GM12878 (cell line): ENCODE results near the gene F3. TPM values are rescaled to one million over a fixed set of nuclear protein-coding genes. Genes with fewer than 3 reads are reported as not detected.

Experiments
- ATAC-seq: fragments of 200-7000 bp; cut with Tn5 transposase; 3 replicates; pipeline ENCODE4 v1.9.1; 2020; ENCODE audit warnings: mild to moderate bottlenecking, moderate library complexity
- BruUV-seq: library from RNA; stranded (reverse); fragments of 400-500 nt; replicated peaks from 2 replicates; lab custom pipeline; 2021; lab: Mats Ljungman, UMichigan
- CTCF ChIA-PET: fragments of 300-600 bp; sonication (Branson Sonifier 250); formaldehyde crosslinking; extraction: SDS; loops from one replicate; lab custom pipeline; 2021; ENCODE audit warnings: inconsistent platforms; lab: Yijun Ruan, JAX
- POLR2A ChIA-PET: fragments of 350-600 bp; formaldehyde crosslinking; extraction: SDS; loops from one replicate; lab custom pipeline; 2021; ENCODE audit warnings: inconsistent platforms; lab: Charles Lee
- RAD21 ChIA-PET: fragments of 300-600 bp; sonication (Branson Sonifier 250); formaldehyde crosslinking; loops from one replicate; lab custom pipeline; 2023; ENCODE audit warnings: antibody characterized with exemption; ENCODE audit not compliant: unreplicated experiment; lab: Charles Lee
- SMC1A ChIA-PET: fragments of 300-600 bp; sonication (Branson Sonifier 250); formaldehyde crosslinking; loops from one replicate; lab custom pipeline; 2023; ENCODE audit not compliant: unreplicated experiment, uncharacterized antibody; lab: Charles Lee
- DNase-seq: peaks from one replicate; pipeline ENCODE4 v3.0.0-alpha.2; 2011; ENCODE audit warnings: low read depth, low spot score
- FAIRE-seq: peaks from 3 replicates; lab custom pipeline; 2011; peaks lifted over from hg19 to GRCh38; lab: Jason Lieb, UNC
- H2AFZ ChIP-seq: 2 replicates; pipeline ENCODE4 v1.6.0; 2011; ENCODE audit warnings: low read depth, low read length, control low read depth; ENCODE audit not compliant: control insufficient read depth
- H3K27ac ChIP-seq: 2 replicates; pipeline ENCODE4 v1.5.1; 2011; ENCODE audit warnings: control low read depth; ENCODE audit not compliant: control insufficient read depth, insufficient read depth
- H3K27me3 ChIP-seq, 2 experiments: replicated peaks in 1 of 2; 2 replicates each; pipeline versions ENCODE4 v1.6.0 to v1.6.1; 2011; ENCODE audit warnings: low read length in 1 of 2; ENCODE audit not compliant: control insufficient read depth in 2 of 2, insufficient read depth in 2 of 2
- H3K36me3 ChIP-seq, 2 experiments: 2 replicates each; pipeline ENCODE4 v1.5.1; 2011; ENCODE audit warnings: low read length in 1 of 2; ENCODE audit not compliant: control insufficient read depth in 2 of 2, insufficient read depth in 2 of 2
- H3K4me1 ChIP-seq: 2 replicates; pipeline ENCODE4 v1.6.1; 2011; ENCODE audit warnings: mild to moderate bottlenecking, low read length, moderate library complexity, mixed read lengths; ENCODE audit not compliant: control insufficient read depth, insufficient read depth
- H3K4me2 ChIP-seq: 2 replicates; pipeline ENCODE4 v1.6.0; 2011; ENCODE audit warnings: control low read depth; ENCODE audit not compliant: control insufficient read depth, insufficient read depth
- H3K4me3 ChIP-seq: fragments of 200-600 bp; sonication (generic); 2 replicates; pipeline ENCODE4 v1.5.1; 2016
- H3K79me2 ChIP-seq: 2 replicates; pipeline ENCODE4 v1.6.0; 2011; ENCODE audit warnings: low read length; ENCODE audit not compliant: control insufficient read depth, insufficient read depth
- H3K9ac ChIP-seq: 2 replicates; pipeline ENCODE4 v1.8.0; 2011; ENCODE audit warnings: low read length, control low read depth, mixed read lengths; ENCODE audit not compliant: control insufficient read depth, insufficient read depth
- H3K9me3 ChIP-seq: replicated peaks from 3 replicates; pipeline ENCODE4 v1.5.1; 2011; ENCODE audit warnings: mild to moderate bottlenecking, low read length; ENCODE audit not compliant: control insufficient read depth, insufficient read depth
- H4K20me1 ChIP-seq: 2 replicates; pipeline ENCODE4 v1.6.0; 2011; ENCODE audit not compliant: control insufficient read depth, insufficient read depth
- DPF2 ChIP-seq: fragments of 450-650 bp; IDR thresholded peaks from 2 replicates; pipeline ENCODE4 v1.6.1; 2017; ENCODE audit warnings: mild to moderate bottlenecking
- E4F1 ChIP-seq: fragments of 450-650 bp; IDR thresholded peaks from 2 replicates; pipeline ENCODE4 v1.6.1; 2018; ENCODE audit warnings: borderline replicate concordance, mild to moderate bottlenecking; ENCODE audit not compliant: partially characterized antibody
- MTA3 ChIP-seq: IDR thresholded peaks from 2 replicates; pipeline ENCODE4 v1.6.1; 2012; ENCODE audit warnings: low read length, inconsistent platforms, borderline replicate concordance
- NFYA ChIP-seq: IDR thresholded peaks from 2 replicates; pipeline ENCODE4 v1.6.1; 2011; ENCODE audit warnings: low read depth, mild to moderate bottlenecking, low read length, improper control_type of control experiment, borderline replicate concordance
- NKRF ChIP-seq: fragments of 450-650 bp; conservative IDR thresholded peaks from 2 replicates; pipeline ENCODE4 v1.6.1; 2017; ENCODE audit warnings: mild to moderate bottlenecking, moderate library complexity
- RAD51 ChIP-seq: fragments of 450-650 bp; IDR thresholded peaks from 2 replicates; pipeline ENCODE4 v1.6.1; 2016; ENCODE audit warnings: moderate library complexity, mild to moderate bottlenecking, inconsistent platforms
- SKIL ChIP-seq: fragments of 450-650 bp; IDR thresholded peaks from 2 replicates; pipeline ENCODE4 v1.6.1; 2017; ENCODE audit warnings: mild to moderate bottlenecking, low read depth, inconsistent platforms; ENCODE audit not compliant: poor library complexity, severe bottlenecking
- SMC3 ChIP-seq: IDR thresholded peaks from 2 replicates; pipeline ENCODE4 v1.6.1; 2011; ENCODE audit warnings: low read length, improper control_type of control experiment, borderline replicate concordance
- ZNF24 ChIP-seq: fragments of 450-650 bp; IDR thresholded peaks from 2 replicates; pipeline ENCODE4 v1.6.1; 2017; ENCODE audit warnings: antibody characterized with exemption, mild to moderate bottlenecking
- WGBS: methylation state at CpG from one replicate; pipeline ENCODE4 v1.1.6; 2016; ENCODE audit warnings: low lambda C conversion rate; ENCODE audit not compliant: insufficient replicate concordance, insufficient coverage; ENCODE audit errors: missing lambda C conversion rate; 5-methylcytosine and 5-hydroxymethylcytosine counted together
- in situ Hi-C: fragments of 300-500 bp; cut with MboI; formaldehyde crosslinking; loops from 9 replicates; pipeline ENCODE4 v1.14.3; 2018; ENCODE audit warnings: mixed read lengths
- intact Hi-C: fragments of 100-400 bp; cut with micrococcal nuclease; formaldehyde crosslinking; loops from one replicate; pipeline ENCODE4 v1.14.2; 2022; ENCODE audit not compliant: unreplicated experiment
- polyA plus RNA-seq, 11 experiments: library from polyadenylated mRNA; depleted of rRNA in 4 of 11; unstranded in 6 of 11; stranded (reverse) in 5 of 11; fragments of >200 nt; fragmentation: Nextera tagmentation in 4 of 11; fragmentation: Illumina TruSeq in 1 of 11; extraction: Ambion mirVana in 4 of 11; extraction: Trizol in 1 of 11; gene quantifications; 1 replicate in 1 of 11; 2 replicates in 10 of 11; pipeline versions ENCODE4 v1.2.1 to v1.2.3, GENCODE V29; 2011 to 2016; ENCODE audit warnings: inconsistent platforms in 2 of 11, missing spikeins in 2 of 11, low read depth in 1 of 11
- total RNA-seq, 4 experiments: library from RNA; depleted of rRNA in 3 of 4; stranded (reverse); fragments of >200 nt in 3 of 4; fragmentation: Illumina TruSeq in 1 of 4; extraction: Trizol in 1 of 4; gene quantifications; 2 replicates each; pipeline versions ENCODE4 v1.2.1 to v1.2.3, GENCODE V29; 2013 to 2021

F3 gene
- total and polyA plus RNA-seq, 10 of the 15 experiments (the other 5 are each of a cell fraction or from before 2014, with no cell fraction given), result 0.18 to 0.33 TPM; not detected in 8

GRCh38 chr1:94529416-94529815, 12.1 kb downstream of the F3 start:
- SMC1A ChIA-PET, result interaction anchor here (0.7 to 1.5 kb wide), 3 partner anchors 13 to 172 kb away, joined by 3 to 5 read pairs (median 3); no protein-coding TSS in a partner anchor
- Histone ChIP-seq H3K9ac (no peak overlapping the region), H3K79me2 (no peaks in the 10 kb centered on the region), H4K20me1 (no peaks in the 10 kb centered on the region), H3K4me1 (no peaks in the 10 kb centered on the region), H3K27ac (no peak overlapping the region), H3K36me3 (no peaks in the 10 kb centered on the region), H2AFZ (no peak overlapping the region), H3K4me2 (no peak overlapping the region), H3K4me3 (no peak overlapping the region), H3K9me3 (no peaks in the 10 kb centered on the region), H3K27me3 (no peaks in the 10 kb centered on the region)
- FAIRE-seq (no peak), ATAC-seq (no peak), DNase-seq (no peak)
- intact Hi-C loops, result no loop called here
- no TSS peak for BruUV-seq
- in situ Hi-C loops, result no loop called here
- TF ChIP-seq MTA3, result no peak
- CTCF ChIA-PET, result interaction anchor here (1.2 to 3.3 kb wide), 2 partner anchors 13 to 276 kb away, joined by 5 to 10 read pairs; no protein-coding TSS in a partner anchor
- 91% methylated on average over 2 of the region's 2 CpGs for WGBS
- POLR2A ChIA-PET, result no interaction called here
- RAD21 ChIA-PET, result no interaction called here

GRCh38 chr1:94528826-94529225, 12.7 kb downstream of the F3 start:
- no peak overlapping the region for H3K9ac ChIP-seq
- SMC1A ChIA-PET, result interaction anchor here (0.7 to 1.5 kb wide), 3 partner anchors 12 to 173 kb away, joined by 3 to 5 read pairs (median 3); no protein-coding TSS in a partner anchor
- in situ Hi-C loops (no loop called here), intact Hi-C loops (no loop called here)
- POLR2A ChIA-PET, result no interaction called here
- no peak for FAIRE-seq
- H3K4me1 ChIP-seq, result no peaks in the 10 kb centered on the region
- BruUV-seq, result no TSS peak
- WGBS, result 55% methylated on average over 5 of the region's 5 CpGs
- no peak overlapping the region for H3K27ac ChIP-seq
- RAD21 ChIA-PET, result no interaction called here
- no peaks in the 10 kb centered on the region for H3K79me2 ChIP-seq
- no peak overlapping the region for H2AFZ ChIP-seq
- no peaks in the 10 kb centered on the region for H4K20me1 ChIP-seq
- no peak overlapping the region for H3K4me3 ChIP-seq
- no peaks in the 10 kb centered on the region for H3K9me3 ChIP-seq
- no peak for ATAC-seq
- no peaks in the 10 kb centered on the region for H3K36me3 ChIP-seq
- no peak overlapping the region for H3K4me2 ChIP-seq
- H3K27me3 ChIP-seq, result no peaks in the 10 kb centered on the region
- DNase-seq, result no peak
- CTCF ChIA-PET, result interaction anchor here (1.2 to 3.3 kb wide), 2 partner anchors 13 to 277 kb away, joined by 5 to 10 read pairs; no protein-coding TSS in a partner anchor
- TF ChIP-seq NKRF (no peak), SKIL (no peak), NFYA (no peak), DPF2 (no peak), RAD51 (no peak), SMC3 (no peak), ZNF24 (no peak), E4F1 (no peak)
